Muscle of arm (tissue), 12 donors: ENCODE results near the gene AHSA1. TPM values are rescaled to one million over a fixed set of nuclear protein-coding genes. Genes with fewer than 3 reads are reported as not detected.

Experiments used
- DNase-seq: peaks from one replicate; pipeline ENCODE4 v3.0.0-alpha.2; 2013
- polyA plus RNA-seq, 12 donors: library from polyadenylated mRNA; unstranded; fragments of 120-200 nt; gene quantifications; one replicate each; pipeline ENCODE4 v1.2.1, GENCODE V29; 2013; ENCODE audit not compliant: insufficient read length in 12 of 12

AHSA1 gene
- polyA plus RNA-seq, 12 donors = 95.4 to 171 (median 144) TPM; not detected in 1

DNA sequence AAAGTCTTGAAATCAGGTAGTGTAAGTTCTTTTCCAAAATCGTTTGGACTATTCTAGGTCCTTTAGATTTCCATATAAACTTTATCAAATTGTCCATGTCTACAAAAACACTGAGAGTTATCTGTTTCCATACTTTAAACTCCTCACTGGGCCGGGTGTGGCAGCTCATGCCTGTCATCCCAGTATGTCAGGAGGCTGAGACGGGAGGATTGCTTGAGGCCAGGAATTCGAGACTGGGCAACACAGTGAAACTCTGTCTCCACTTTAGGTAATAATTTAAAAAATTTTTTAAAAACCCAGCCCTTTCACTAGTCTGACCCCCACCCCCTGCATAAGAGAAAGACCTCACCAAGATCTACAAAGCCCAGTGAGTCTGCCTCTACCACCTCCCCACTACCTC is 47.1 kb downstream of the AHSA1 start:
- DNase-seq = no peak

DNA sequence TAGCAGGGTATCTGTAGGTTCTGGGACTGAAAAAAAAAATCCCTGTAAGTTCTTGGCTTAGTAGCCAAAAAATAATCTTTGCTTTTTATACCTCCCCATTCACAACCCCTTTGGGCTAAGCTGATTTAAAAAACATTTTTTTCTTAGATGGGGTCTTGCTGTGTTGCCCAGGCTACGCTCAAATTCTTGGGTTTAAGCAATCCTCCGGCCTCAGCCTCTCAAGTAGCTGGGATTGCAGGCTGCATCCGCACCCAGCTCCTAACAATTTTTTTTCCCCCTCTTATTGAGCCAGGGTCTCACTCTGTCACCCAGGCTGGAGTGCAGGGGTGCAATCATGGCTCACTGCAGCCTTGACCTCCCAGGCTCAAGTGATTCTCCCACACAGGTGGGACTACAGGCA is 49.9 kb downstream of the AHSA1 start:
- no peak for DNase-seq

DNA sequence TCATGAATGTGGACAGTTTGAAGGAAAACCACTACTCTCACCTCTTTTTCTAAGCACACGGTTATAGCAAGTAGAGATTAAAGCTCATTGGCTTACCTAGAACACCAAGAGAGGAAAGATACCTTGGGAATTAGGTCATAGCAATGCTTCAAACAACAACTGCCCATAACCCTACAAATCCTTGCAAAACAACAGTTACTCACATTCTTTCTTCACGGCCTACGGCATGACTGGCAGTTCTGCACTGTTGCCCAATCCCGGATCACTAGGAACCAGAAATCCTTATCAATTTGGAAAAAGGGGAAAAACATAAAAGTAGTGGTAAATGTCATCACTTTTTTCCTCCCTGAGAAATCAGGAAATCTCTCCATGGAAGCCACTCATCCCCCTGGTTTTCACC is 50.4 kb downstream of the AHSA1 start:
- no peak for DNase-seq

DNA sequence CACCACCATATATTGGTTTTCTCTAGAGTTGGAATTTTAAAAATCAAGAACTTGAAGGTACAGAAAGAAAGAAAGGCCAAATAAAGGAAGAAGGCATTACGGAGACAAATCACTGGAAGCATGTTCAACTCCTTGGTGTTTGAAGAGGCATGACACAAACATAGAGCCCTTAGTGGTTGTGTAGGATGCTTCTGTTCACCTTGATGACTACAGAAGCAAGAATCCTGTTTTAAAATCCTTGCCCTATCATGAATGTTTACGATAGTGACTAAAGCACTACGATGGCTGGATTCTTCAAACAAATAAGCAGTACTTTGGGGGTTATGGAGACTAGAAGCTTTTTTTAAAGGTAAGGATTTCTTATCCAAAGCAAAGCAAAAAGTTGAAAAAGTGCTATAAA is 51.0 kb downstream of the AHSA1 start:
- DNase-seq = no peak

DNA sequence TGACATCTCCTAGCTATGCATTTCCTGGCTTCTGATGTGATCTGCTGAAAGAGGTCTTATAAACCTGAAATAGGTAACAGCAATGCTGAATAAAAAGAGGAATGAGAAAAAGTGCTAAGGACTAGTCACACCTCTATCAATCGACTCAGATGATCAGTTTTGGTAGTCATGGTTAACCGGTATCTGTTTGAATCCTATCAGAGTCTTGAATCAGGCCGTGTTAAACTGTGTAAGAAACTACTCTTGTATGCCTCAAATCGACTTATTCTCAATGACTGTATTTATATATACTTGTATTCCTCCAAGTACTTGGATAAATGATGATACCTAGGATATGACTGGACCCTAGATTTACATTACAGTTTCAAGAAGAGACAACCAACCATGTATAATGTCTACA is 51.5 kb downstream of the AHSA1 start:
- no peak for DNase-seq

DNA sequence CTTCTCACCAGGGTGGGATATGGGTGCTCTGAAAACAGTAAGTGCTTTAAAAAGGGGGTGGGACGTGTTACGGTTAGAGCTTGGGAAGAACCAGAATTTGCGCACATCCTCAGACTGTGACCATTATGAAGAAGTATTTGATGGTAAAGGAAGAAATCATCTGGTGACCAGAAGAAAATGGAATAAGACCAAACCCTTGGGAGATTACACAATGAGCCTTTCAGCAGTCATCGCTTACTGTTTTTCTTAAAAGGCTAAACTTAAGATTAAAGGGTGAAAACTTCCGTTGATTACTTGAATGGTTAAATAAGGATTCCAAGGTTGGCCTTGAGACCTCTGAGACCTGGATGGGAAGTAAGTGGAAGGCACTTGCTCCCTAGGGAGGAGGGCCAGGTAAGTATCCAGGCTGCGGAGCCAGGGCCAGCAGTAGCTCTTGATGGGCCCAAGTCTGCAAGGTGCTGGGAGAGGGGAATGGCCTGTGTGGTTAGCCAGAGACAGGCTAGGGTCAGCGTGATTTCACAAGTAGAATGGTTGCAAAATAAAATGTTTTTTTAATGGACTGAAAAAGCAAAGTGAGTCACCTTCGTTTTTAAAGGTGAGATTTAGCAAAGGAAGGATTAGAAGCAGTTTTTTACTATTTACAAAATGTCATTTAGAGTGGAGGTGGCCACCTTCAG is 53.7 kb downstream of the AHSA1 start:
- no peak for DNase-seq

DNA sequence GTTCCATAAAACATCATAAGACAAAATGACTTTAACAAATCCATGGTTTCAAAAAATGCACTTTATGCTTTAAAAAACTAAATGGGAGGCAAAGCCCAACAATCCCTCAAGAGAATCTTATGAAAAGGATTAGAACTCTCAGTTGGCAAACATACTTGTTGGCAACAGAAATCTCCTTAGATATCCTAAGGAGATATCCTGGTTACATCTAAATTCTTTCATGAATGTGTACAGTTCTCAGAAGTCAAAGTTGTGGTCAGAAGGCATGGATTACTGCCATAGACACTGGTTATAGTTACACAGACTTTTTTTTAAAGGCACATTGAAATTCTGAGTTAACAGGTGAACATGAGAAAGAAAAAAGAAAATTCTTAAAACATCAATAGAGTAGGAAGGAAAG is 58.2 kb downstream of the AHSA1 start:
- DNase-seq = no peak

Other genes with a start within 250 kb of the AHSA1 start
- not detected for gene NGB, start 186.9 kb upstream of the AHSA1 start, polyA plus RNA-seq
- 10 to 100 TPM in 11 of 12 donors, not detected in 1; 19.1 to 36.9 (median 32.0) TPM for gene POMT2, start 137.2 kb upstream of the AHSA1 start, polyA plus RNA-seq
- 10 to 100 TPM in 11 of 12 donors, not detected in 1; 18.3 to 28.1 (median 23.1) TPM for gene GSTZ1, start 137.1 kb upstream of the AHSA1 start, polyA plus RNA-seq
- gene TMED8, start 81.0 kb upstream of the AHSA1 start, polyA plus RNA-seq = 10 to 100 TPM in 1 of 12 donors, 1 to 10 TPM in 10, not detected in 1; 4.9 to 10.1 (median 6.4) TPM
- gene SAMD15, start 80.7 kb upstream of the AHSA1 start, polyA plus RNA-seq = 1 to 10 TPM in 1 of 12 donors, under 1 TPM in 9, not detected in 2; 0.29 to 1.6 (median 0.55) TPM
- gene NOXRED1, start 34.6 kb upstream of the AHSA1 start, polyA plus RNA-seq = under 1 TPM in 10 of 12 donors, not detected in 2; 0.18 to 0.94 (median 0.42) TPM
- 10 to 100 TPM in 11 of 12 donors, not detected in 1; 21.4 to 39.0 (median 26.0) TPM for gene VIPAS39, start 492 bp upstream of the AHSA1 start, polyA plus RNA-seq
- gene ISM2, start 40.7 kb downstream of the AHSA1 start, polyA plus RNA-seq = 1 to 10 TPM in 1 of 12 donors, under 1 TPM in 5, not detected in 6; 0.08 to 1.1 (median 0.23) TPM
- gene SPTLC2, start 158.5 kb downstream of the AHSA1 start, polyA plus RNA-seq = 10 to 100 TPM in 11 of 12 donors, not detected in 1; 16.9 to 32.0 (median 20.9) TPM
- gene ALKBH1, start 249.9 kb downstream of the AHSA1 start, polyA plus RNA-seq = 10 to 100 TPM in 10 of 12 donors, 1 to 10 TPM in 1, not detected in 1; 9.9 to 12.8 (median 11.3) TPM